NCI-H146 treated with DMSO at 0.1 percent for 48 hours (cell line): ENCODE data around the gene MPP3.
A peak's percentile ranks its signal among the peaks of the same experiment; 100 is the strongest.

Source experiments
- DNase-seq: peaks from one replicate; lab custom pipeline; 2025; ENCODE audit not compliant: unreplicated experiment; lab: John Stamatoyannopoulos, UW

MPP3 gene

DNA sequence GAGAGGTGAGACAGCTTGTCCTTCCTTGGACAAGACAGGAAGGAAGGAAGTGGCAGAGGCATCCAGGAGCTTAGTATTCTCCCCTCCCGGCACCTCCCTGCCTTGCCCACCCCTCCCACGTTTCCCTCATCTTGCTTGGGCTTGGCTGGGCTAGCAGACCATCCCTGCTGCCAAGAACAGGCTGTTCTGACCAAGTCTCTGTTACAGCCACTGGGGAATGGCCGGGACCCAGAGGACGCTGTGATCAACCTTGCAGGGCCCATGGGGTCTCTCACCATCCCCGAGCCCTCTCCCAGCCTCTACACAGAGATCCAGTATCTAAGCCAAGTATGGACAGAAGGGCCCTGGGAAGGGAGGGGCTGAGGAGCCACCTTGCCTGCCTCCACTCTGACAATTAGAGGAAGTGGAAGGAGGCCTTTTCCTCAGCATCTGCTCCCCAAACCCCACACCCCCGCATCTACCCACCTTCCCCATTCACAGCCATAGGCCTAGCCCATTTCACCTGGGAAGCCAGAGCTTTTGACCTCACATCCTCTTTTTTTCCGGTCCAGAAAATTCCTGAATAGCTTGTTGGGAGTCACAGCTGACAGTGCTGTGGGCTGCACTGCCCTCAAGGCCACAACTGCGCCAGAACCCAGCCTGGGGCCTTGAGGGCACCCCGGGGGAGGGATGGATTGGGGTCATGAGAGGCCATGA is 28.1 kb upstream of the MPP3 start:
- DNase-seq = no peak

DNA sequence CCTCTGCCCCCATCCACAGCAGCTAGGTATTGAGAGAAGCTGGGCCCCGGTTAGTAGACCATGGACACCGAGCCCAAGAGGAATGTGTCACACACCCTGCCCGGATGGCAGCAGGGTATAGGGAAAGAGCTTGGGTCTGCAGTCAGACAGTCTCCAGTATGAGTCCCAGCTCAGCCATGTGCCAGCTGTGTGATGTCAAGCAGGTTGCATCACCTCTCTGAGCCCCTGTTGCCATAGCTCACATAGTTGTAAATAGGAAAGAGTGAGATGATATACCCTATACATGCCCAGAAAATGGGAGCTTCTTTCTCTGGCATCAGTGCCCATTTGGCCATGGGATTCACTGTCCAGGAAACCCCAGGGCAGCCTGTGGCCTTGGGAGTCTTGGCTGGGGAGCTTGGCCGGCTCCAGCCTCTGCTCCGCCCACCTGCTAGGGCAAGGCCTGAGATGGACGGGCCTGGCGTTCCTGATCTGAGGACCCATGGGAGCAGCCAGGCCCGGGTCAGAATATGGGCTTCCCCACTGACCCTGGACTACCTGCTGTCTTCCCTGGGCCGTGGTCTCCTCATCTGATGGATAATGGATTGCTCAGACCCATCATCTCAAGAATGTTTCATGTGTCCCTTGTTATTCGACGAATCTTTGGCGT is 27.3 kb upstream of the MPP3 start:
- no peak for DNase-seq

DNA sequence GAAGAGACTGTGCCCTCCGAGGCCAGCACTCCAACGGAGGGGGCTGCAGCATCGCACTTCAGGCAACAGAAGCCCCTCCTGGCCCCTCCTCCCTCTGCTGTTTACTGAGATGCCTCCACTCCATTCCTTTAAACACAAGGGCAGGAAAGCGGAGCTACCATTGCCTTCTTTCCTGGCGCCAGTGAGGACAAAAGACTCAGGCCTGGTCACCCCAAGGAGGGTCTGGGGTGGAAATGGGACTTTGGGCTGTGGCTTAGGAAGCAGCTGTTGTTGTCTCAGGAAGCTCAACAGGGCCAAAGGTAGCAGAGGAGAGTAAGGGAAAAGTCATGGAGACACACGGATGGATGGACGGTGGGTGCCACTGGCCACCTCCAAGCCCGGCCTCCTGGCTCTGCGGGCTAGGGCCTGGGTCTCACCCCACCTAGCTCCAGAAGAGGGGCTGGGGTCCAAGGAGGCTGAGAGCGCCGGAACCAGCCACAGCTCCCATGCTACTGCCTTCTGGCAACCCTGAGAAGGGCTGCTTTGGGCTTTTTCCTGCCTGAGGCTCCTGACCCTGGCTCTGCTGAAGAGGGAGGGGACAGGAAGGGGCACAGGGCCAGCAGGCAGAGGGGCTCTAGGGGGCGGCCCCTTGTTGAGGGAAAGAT is 25.1 kb upstream of the MPP3 start:
- DNase-seq = no peak

DNA sequence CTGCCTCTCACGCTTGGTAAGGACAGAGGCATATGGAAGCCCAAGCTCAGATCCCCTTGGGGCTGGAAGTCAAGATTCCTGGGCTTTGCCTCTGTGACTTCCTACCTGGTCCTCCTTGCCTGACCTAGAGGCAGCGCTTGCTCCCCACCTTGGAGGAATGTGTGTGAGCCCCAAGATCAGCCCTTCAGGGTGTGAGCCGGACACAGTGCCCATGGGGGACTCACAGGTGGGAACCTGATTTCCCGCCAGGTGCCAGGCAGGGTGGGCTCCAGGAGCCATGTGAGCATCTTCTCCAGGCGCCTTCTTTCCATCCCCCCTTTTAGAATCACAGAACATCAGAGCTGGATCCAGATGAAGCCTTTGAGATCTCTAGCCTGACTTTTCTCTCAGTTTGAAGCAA is 24.2 kb upstream of the MPP3 start:
- DNase-seq = no peak

DNA sequence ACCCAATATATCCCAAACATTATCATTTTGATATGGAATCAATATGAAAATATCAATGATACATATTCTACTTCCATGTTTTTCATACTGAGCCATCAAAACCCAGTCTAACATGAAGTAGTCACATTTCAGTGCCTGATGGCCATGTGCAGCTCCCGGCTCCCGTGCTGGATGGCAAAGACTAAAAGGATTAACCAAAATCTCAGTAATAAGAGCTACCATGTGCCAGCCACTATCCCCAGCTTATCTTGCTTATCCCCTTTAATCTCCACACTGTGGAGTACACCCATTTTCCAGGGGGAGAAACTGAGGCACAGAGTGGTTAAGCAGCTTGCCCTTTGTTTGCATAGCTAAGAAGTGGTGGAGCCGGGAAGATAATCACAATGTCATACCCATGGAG is 23.2 kb upstream of the MPP3 start:
- DNase-seq = no peak

DNA sequence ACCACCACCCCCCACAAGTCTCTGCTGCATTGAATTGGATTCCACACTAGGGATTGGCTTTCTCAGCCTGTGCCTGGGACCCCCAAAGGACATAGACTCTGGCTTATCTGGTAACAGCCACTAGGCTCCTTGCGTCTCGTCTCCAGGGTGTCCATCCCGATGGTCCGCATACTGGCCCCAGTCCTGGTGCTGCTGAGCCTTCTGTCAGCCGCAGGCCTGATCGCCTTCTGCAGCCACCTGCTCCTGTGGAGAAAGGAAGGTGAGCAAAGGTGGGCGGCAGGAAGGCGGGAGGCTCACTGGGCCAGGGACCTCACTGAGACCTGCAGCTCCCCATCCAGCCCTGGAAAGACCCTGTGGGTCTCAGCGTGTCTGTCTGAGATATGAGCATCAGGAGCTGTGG is 22.1 kb upstream of the MPP3 start:
- DNase-seq = no peak

DNA sequence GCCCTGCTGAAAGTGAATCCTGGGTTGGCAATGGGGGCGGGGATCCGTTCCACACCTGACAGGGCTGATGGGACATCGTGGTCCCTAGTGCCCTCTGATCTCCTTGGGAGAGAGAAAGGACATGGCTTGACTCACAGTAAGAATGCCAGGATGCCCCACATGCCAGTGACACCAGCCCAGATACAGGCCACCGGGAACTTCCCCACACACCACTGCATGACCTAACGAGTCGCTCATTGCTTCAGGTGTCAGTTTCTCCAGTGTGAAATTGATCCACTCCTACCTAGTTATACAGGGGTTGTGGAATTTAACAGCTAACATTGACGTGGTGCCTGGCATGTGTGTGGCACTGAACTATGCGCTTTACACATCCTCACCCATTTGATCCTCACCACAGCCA is 21.6 kb upstream of the MPP3 start:
- no peak for DNase-seq

DNA sequence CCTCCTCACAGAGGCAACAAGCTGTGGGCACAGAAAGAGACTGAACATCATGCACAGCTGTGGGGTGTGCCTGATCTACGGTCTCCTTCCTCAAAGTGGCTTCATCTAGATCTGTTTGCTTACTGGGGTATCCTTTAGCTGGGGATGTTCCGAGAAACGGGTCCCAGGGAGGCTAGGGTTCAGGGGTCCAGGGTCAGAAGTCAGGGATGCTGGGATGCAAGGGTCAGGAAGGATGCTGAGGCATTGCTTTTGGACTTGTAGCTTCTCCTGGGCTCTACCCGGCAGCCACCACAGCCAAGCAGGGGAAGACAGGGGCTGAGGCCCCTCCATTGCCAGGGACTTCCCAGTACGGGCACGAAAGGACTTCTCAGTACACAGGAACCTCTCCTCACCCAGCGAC is 20.6 kb upstream of the MPP3 start:
- DNase-seq = no peak

DNA sequence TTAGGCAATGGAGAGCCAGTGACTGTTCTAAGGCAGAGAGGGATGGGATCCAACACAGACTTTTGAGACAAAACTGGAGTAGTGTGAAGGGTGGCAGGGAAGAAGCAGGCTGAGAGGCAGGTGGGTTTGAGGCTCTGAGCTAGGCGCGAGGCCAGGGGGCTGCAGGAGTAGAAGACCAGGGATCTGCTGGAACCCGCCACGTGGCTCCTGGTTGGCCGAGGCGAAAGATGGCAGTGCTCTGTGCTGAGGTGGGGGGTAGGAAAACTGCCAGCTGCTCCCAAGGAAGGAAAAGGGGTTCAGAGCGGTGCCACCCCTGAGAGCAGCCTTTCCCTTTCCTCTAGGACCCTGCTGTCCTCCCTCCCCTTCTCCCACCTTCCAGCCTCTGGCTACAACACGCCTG is 19.6 kb upstream of the MPP3 start:
- no peak for DNase-seq

DNA sequence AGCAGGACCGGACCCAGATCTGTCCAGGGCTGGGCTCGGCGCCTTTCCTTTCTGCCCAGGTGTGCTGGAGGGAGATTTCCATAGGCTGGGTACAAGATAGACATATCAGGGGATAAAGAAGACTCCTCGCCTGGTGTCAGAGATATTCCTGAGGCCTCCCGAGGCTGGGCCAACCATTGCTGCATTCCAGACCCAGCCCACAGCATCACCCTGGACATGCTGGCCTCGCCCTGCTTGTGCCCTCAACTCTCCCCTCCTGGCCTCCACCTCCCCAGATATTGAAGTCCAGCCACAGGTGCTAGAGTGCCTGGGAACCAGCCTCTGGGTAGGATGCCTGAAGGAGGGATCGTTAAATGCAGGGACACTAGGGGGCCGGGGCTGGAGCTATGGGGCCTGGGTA is 16.2 kb upstream of the MPP3 start:
- DNase-seq = no peak

DNA sequence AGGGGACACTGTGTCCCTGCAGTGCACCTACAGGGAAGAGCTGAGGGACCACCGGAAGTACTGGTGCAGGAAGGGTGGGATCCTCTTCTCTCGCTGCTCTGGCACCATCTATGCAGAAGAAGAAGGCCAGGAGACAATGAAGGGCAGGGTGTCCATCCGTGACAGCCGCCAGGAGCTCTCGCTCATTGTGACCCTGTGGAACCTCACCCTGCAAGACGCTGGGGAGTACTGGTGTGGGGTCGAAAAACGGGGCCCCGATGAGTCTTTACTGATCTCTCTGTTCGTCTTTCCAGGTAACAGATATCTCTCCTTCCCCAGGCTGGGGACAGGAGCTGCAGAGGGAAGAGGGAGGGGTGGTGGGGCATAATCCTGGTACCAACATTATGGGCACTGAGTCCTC is 15.7 kb upstream of the MPP3 start:
- no peak for DNase-seq

DNA sequence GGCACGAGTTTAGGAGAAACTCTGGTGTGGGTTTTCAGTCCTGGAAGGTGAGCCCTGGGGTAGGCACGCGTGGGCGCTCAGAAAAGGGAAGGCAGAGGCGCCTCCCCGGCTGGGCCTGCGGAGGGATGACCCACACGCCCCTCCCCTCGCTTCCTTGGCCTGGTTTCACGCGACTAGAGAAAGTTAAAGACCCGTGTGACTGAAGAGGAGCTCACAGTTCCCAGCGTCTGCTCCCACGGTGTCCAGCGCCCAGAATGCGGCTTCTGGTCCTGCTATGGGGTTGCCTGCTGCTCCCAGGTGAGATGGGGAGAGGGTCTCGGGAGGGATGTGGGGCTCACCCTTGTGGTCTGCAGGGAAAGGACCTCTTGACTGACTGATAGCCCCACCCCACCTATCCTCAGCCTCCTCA is 14.0 kb upstream of the MPP3 start, which contains the start of gene CD300LG:
TSS of gene CD300LG (plus strand) at position 214 of the 409 bp plus-strand sequence. CDS start at position 255, 41 bp downstream.
- DNase-seq = no peak

DNA sequence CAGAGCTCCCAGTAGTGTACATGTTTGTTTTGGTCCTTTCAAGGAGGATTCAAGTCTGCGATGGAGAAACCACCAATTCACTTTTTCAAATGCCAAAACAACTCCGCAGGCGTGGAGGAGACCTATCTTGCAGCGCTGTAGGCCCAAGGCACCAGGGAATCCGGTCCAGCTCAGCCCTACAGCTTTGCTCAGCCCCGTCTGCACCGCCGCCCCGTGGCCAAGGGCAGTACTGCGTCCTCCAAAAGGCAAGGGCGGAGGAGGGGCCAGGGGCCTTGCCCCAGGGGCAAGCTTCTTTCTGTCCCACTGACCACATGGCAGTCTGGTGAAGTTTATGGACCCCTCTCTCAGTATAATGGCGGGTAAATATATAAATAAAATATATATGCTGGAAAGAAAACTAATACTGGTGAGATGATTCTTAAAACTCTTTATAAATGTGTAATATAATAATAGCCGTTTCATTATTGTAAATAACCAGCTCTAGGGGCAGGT is 13.3 kb upstream of the MPP3 start:
- peak; percentile 25 for DNase-seq

DNA sequence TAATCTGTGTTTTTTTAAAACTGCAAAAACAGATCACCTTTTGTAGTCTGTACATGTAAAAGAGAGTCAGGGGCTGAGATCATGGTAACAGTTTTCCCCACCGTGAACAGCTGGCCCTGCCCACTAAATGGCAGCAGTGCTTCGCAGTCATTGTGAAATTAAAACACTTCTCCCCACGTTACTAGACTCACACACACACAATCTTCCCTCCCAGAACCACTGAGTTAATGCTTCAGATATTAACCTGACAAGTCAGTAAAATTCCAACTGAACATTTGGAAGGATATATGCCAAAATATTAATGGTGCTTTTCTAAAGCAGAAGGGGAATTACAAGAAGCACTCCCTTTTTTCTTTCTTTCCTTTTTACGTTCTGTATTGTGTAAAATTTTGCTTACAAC is 12.8 kb upstream of the MPP3 start:
- DNase-seq = no peak

DNA sequence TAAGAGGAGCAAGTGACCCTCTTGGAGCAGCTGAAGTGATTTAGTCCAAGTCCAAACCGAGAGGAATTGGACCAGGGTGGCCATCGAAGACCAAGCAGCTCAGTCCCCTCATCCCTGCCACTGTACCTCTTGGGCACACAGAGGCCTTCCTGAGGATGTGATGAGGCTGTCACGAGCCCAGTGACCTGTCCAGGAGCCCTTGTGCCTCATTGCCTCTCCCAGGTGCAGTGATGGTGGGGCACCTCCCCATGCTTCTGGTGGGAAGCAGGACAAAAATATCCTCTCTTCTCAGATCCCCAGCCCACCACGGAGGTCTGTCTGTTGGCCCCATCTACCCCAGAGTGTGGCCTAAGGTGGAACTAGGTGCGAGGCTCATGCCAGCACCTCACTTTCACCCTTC is 11.3 kb upstream of the MPP3 start:
- DNase-seq = no peak

DNA sequence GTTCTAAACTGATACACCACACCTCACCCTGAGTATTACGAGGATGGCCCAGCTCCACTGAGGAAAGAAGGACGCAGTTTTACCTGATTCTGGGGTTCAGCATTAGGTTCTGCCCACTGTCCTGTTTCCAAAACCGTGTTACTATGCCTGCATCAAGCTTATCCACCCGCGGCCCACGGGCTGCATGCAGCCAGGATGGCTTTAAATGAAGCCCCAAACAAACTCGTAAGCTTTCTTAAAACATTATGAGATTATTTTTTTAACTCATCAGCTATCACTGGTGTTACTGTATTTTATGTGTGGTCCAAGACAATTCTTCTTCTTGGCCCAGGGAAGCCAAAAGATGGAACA is 10.0 kb upstream of the MPP3 start:
- no peak for DNase-seq

DNA sequence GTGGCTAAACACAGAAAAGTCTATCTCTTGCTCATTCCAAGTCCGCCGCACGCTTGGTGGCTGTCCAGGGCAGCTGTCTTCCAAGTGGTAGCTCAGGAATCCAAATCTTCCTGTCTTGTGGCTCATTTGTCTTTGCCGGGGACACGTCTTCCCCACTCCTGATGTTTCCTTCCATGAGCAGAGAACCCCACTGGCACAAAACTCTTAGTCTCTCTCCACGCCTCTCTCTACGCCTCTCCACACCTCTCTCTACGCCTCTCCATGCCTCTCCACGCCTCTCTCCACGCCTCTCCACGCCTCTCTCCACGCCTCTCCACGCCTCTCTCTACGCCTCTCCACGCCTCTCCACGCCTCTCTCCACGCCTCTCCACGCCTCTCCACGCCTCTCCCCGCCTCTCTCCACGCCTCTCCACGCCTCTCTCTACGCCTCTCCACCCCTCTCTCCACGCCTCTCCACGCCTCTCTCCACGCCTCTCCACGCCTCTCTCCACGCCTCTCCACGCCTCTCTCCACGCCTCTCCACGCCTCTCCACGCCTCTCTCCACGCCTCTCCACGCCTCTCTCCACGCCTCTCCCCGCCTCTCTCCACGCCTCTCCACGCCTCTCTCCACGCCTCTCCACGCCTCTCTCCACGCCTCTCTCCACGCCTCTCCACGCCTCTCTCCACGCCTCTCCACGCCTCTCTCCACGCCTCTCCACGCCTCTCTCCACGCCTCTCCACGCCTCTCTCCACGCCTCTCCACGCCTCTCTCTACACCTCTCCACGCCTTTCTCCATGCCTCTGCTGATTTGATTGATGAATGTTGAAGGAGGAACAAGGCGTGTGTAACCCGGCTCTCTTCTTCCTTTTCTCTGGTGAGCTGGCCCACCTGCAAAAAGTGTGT is 9.4 kb upstream of the MPP3 start:
- peak; percentile 57 for DNase-seq

DNA sequence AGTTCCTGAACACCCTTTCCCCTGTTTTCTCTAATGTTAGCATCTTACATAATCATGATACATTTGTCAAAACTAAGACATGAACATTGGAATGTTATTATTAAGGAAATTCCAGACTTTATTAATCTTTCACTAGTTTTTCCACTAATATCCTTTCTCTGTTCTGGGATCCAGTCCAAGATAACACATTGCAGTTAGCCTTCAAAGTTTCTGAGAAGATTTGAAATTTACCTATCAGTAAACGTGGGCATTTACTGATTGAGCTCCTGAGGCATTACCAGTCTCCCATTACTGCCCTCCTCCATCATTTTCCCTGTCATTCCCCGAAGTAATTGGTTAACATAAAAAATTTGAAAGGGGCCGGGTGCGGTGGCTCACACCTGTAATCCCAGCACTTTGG is 8.3 kb upstream of the MPP3 start:
- DNase-seq = no peak

DNA sequence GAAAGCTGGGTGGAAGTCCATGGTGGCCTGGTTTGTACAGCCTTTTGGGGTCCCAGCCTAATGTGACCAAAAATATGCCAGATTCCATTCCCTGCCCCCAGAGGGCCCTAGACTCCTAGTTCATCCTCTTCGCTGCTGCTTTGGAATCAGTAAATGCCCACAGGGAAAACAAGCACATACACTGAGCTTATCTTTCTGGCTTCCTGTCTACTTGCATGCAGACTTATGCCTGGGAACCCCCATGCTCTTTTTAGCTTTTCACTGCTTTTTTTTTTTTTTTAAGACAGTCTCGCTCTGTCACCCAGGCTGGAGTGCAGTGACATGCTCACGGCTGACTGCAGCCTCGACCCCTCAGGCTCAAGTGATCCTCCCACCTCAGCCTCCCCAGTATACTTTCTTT is 7.9 kb upstream of the MPP3 start:
- peak; percentile 38 for DNase-seq

DNA sequence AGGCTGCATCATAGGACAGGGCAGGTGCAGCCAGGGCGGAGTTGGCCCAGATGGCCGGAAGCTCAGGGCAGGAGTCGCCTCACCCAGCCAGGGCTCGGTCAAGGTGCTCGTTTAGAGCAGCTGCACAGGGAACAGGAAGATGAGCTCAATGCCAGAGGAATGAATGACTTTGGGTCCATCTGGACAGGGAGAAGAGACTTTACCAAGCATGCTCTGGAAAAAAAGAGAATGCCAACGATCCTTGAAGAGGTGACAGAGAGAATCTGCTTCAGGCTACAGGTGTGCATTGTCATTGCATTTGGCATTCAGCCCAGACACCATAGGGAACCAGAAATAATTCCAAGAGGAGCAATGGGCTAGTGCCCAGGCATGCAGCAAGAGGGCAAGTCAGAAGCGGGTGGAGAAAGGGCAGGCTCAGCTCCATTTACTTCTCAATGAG is 6.7 kb upstream of the MPP3 start:
- DNase-seq = peak; percentile 95

DNA sequence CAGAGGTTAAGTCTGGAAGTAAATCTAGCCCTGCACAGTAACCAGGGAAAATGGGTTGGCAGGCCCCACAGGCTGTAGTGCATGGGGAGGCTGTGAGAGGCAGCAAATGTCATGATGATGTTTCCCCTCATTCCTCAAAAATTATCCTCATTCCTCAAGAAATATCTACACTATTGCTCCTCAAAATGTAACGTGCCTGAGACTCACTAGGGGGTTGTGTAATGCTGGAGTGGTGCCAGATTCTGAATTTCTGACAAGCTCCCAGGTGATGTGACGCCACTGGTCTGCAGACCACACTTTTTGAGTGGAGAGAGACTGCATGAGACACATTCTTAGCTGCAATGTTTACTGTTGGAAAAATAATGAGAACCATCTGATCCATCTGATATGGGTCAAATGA is 1.2 kb upstream of the MPP3 start:
- DNase-seq = no peak
